ENCODE results near the gene MBLAC1. TPM values are rescaled to one million over a fixed set of nuclear protein-coding genes. Genes with fewer than 3 reads are reported as not detected.

Gene MBLAC1
- total RNA-seq, result 1.3 and 1.7 TPM in 2 replicates

GRCh38 chr7:100126931-100127865, at the start of gene MBLAC1:
Gene MBLAC1 (plus strand): TSS chr7:100126967. CDS start chr7:100127396, 429 bp downstream.

DNA sequence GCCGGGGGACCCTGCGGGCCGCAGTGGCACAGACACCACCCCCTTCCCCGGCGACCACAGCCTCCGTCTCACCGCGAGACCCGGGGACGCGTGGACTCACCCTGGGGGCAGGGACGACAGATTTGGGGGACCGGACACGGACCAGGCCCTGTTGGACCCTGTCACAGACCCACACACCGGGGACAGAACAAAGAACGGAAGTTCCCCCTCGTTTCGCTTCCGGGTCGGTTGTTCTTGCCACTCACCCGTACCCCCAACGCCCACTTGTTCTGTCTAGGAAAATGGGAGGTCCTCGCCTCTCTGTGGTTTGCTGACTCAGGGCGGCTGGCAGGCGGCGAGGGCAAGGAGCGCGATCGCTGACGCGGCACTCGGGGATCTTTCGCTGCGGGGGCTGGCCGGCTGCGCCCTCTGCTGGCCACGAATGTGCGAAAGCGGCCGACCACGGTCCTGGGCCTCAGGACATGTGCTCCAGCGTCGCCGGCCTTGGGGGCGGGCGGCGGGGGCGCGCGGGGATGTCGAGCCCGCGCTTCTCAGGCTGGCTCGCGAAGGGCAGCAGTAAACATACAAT, 45.1 kb upstream of the MBLAC1 start, which contains the start of gene ZNF3:
TSS of gene ZNF3 (minus strand) at position 189 of the 568 bp plus-strand sequence. CDS start 4,366 bp downstream, outside the sequence.

GRCh38 chr7:100088621-100089457, 37.9 kb upstream of the MBLAC1 start, which contains the start of gene COPS6:
Gene COPS6 (plus strand): TSS chr7:100088969. CDS start chr7:100088991, 22 bp downstream.

DNA sequence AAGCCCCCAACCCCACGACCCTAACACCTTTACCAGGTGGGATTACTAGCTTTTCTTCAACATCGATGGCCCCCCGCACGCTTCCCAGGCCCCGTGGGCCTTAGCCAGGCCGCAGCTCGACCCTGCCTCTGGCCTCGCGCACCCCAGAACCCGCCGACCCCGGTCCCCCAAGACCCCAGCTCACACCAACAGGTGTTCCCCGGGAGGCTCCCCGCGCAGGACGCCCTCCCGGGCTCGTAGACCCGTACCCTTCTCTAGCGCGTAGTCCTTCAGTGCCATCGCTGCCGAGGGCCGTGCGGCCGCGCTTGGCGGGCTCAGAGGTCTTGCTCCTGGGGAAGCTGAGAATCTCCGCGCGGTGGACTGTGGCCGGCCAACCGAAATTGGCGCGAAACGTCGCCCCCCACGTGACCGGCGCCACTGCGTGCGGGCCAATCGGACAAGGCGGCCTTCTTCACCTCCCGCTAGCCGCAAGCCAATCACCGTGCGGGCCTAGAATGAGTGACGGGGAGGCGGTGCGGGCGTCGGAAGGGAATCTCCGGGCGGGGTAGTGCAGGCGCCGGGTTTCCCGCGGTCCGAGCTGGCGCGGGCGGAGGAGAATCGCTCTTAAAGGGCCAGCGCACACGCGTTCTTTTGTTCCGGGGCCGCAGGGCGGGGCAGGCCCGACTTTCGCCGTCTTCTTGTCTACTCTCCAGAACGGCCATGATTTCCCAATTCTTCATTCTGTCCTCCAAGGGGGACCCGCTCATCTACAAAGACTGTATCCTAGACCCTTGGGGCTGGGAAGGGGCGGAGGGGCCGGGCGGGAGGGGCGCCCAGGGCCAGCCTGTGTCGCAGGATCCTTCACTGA, 25.5 kb upstream of the MBLAC1 start, which contains the start of the genes AP4M1 and MCM7:
TSS of gene AP4M1 (plus strand) at position 628 of the 847 bp plus-strand sequence. CDS start at position 700, 72 bp downstream.
TSS of gene MCM7 (minus strand) at position 382 of the 847 bp plus-strand sequence. CDS start at position 279, 103 bp downstream.

GRCh38 chr7:100119072-100119969, 7.4 kb upstream of the MBLAC1 start, which contains the start of the genes CNPY4 and TAF6:
Gene CNPY4 (plus strand): TSS chr7:100119634. CDS start chr7:100119745, 111 bp downstream.
Gene TAF6 (minus strand): TSS chr7:100119358. CDS start chr7:100114209, 5,149 bp downstream.

GRCh38 chr7:100148559-100149328, 22.0 kb downstream of the MBLAC1 start, which contains the start of gene LAMTOR4:
Gene LAMTOR4 (plus strand): TSS chr7:100148918. CDS start chr7:100148973, 55 bp downstream.

DNA sequence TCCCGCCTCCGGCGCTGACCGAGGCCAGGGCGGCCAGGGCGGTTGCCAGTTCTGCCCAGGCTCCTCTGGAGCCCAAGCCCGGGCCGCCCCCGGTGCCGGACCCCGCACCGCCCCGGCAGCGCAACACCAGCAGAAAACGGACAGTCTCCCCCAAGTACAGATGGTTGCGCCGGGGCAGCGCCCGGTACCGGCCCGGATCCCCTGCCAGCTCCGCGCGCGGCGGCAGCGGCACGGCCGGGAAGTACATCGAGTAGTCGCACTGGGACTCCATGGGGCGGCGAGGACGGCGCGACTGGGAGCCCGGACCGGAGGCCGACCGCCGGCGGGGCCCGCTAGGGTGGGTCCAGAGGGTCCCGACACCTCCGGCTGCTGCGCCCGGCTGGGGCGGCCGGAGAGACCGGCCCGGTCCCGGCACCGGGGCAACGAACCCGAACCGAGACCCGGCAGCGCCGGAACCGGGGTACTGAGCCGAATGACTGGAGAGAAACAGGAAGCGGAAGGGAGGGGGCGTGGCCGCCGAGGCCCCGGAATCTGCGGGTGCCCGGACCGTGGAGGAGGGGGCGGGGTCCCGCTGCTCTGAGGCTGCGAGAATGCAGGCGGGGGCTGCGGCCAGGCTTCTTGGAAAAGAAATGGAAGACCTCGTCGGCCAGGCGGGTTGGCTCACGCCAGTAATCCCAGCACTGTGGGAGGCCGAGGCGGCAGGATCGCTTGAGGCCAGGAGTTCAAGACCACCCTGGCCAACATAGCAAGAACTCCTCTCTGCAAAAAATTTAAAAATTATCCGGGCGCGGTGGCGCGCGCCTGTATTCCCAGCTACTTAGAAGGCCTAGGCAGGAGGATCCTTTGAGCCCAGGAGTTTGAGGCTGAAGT, 31.7 kb downstream of the MBLAC1 start, which contains the start of gene TRAPPC14:
TSS of gene TRAPPC14 (minus strand) at position 495 of the 870 bp plus-strand sequence. CDS start at position 271, 224 bp downstream.

DNA sequence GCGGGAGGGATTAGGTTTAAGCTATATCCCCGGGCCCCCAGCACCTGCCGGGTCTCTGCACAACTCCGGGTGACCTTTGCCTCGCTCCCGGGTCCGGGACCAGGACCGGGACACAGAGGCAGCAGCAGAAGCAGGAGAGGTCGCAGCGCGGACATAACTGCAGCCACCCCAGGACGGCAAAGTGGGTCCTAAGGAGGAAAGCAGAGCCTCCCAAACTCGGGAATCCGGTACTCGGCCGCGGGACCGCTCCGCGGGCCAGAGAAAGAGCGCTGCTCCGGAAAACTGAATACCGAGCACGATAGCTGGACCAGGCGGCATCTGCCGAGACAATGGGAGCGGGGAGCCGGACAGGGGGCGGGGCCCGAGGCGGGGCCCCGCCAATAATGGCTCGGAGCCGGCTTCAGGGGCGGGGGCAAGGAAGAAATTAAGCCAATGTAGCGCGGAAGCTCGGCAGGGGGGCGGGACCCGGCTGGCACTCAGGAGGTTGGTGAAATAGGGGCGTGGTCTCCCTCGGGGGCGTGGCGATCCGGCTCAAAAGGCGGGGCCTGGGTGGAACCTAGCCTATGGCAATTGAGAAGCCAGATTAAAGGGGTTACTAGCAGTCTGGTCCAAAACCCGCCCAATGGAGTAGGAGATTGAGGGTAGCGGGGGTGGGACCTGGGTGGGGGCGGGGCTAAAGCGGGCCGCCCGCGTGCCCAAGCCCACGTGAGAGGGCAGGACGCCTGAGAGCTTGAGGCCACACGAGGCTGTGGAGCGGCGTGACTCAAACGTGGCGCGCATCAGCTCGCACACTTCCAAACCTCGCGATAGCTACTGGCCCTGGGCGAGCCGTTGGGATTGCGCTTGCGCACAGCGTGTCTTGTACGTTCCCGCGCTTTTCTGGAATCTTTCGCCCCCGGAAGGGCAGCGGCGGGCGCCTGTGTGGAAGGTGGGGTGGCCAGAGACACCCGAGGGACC, 50.6 kb downstream of the MBLAC1 start, which contains the start of the genes GPC2 and STAG3:
TSS of gene GPC2 (minus strand) at position 337 of the 957 bp plus-strand sequence. CDS start at position 155, 182 bp downstream.
TSS of gene STAG3 (plus strand) at position 874 of the 957 bp plus-strand sequence. CDS start 2,639 bp downstream, outside the sequence.

Other genes with a start within 250 kb of the MBLAC1 start
- gene OR2AE1, start 249.9 kb upstream of the MBLAC1 start, total RNA-seq, result not detected in 2 replicates
- gene TRIM4, start 207.4 kb upstream of the MBLAC1 start, total RNA-seq, result 21.4 and 40.1 TPM in 2 replicates
- 0.24 and 0.64 TPM in 2 replicates for gene GJC3, start 197.3 kb upstream of the MBLAC1 start, total RNA-seq
- gene AZGP1, start 150.9 kb upstream of the MBLAC1 start, total RNA-seq, result 0.21 and 0.48 TPM in 2 replicates
- 39.4 and 44.3 TPM in 2 replicates for gene ZKSCAN1, start 111.4 kb upstream of the MBLAC1 start, total RNA-seq
- 7.7 and 10.9 TPM in 2 replicates for gene ZSCAN21, start 77.2 kb upstream of the MBLAC1 start, total RNA-seq
- gene ZNF3, start 45.2 kb upstream of the MBLAC1 start, total RNA-seq, result 16.0 and 33.5 TPM in 2 replicates
- 35.7 and 53.5 TPM in 2 replicates for gene COPS6, start 38.0 kb upstream of the MBLAC1 start, total RNA-seq
- gene MCM7, start 25.6 kb upstream of the MBLAC1 start, total RNA-seq, result 21.3 and 34.5 TPM in 2 replicates
- gene AP4M1, start 25.3 kb upstream of the MBLAC1 start, total RNA-seq, result 16.6 and 30.6 TPM in 2 replicates
- 25.8 and 34.3 TPM in 2 replicates for gene TAF6, start 7.6 kb upstream of the MBLAC1 start, total RNA-seq
- gene CNPY4, start 7.3 kb upstream of the MBLAC1 start, total RNA-seq, result 3.0 and 4.8 TPM in 2 replicates
- 55.4 and 59.5 TPM in 2 replicates for gene LAMTOR4, start 22.0 kb downstream of the MBLAC1 start, total RNA-seq
- 3.1 and 4.0 TPM in 2 replicates for gene TRAPPC14, start 31.8 kb downstream of the MBLAC1 start, total RNA-seq
- 0.43 and 0.72 TPM in 2 replicates for gene GAL3ST4, start 41.6 kb downstream of the MBLAC1 start, total RNA-seq
- gene GPC2, start 50.4 kb downstream of the MBLAC1 start, total RNA-seq, result 2.2 and 3.0 TPM in 2 replicates
- 0.72 and 1.3 TPM in 2 replicates for gene STAG3, start 51.0 kb downstream of the MBLAC1 start, total RNA-seq
- not detected in 2 replicates for gene PVRIG, start 93.0 kb downstream of the MBLAC1 start, total RNA-seq
- not detected in 2 replicates for gene SPDYE3, start 180.7 kb downstream of the MBLAC1 start, total RNA-seq
- 3.2 and 5.8 TPM in 2 replicates for gene PILRB, start 231.2 kb downstream of the MBLAC1 start, total RNA-seq
- under 0.01 TPM in 1 of 2 replicates, not detected in the other for gene PILRA, start 246.5 kb downstream of the MBLAC1 start, total RNA-seq

All from tracheal epithelial cell (primary cell).